K562 (cell line): Measurements from ENCODE around the gene ADAMTS1. TPM values are rescaled to one million over a fixed set of nuclear protein-coding genes. Genes with fewer than 3 reads are reported as not detected.

Experiments
- ATAC-seq: fragments of 200-7000 bp; cut with Tn5 transposase; 3 replicates; pipeline ENCODE4 v1.9.1; 2020; ENCODE audit warnings: moderate library complexity
- BruUV-seq: library from RNA; stranded (reverse); fragments of 400-500 nt; replicated peaks from 2 replicates; lab custom pipeline; 2021; lab: Mats Ljungman, UMichigan
- CTCF ChIA-PET: fragments of 300-600 bp; formaldehyde crosslinking; extraction: SDS; loops from one replicate; lab custom pipeline; 2021; ENCODE audit warnings: low intra/inter-chr PET ratio; lab: Yijun Ruan, JAX
- POLR2A ChIA-PET: fragments of 300-600, 350-650 bp; sonication (Branson Sonifier 250); formaldehyde crosslinking; extraction: SDS; loops from one replicate; lab custom pipeline; 2021; ENCODE audit warnings: antibody characterized with exemption, inconsistent platforms; lab: Yijun Ruan, JAX
- DNase-seq, 4 experiments: peaks; one replicate each; pipeline versions ENCODE4 v3.0.0 to v3.0.0-alpha.2; 2011 to 2018; ENCODE audit warnings: low spot score in 3 of 4, mixed read lengths in 3 of 4; ENCODE audit errors: extremely low read depth in 1 of 4
- FAIRE-seq: peaks from 2 replicates; lab custom pipeline; 2011; peaks lifted over from hg19 to GRCh38; lab: Jason Lieb, UNC
- H2AFZ ChIP-seq: 2 replicates; pipeline ENCODE4 v1.6.0; 2011; ENCODE audit warnings: low read depth, low read length, control low read depth, inconsistent platforms
- H3K27ac ChIP-seq: fragments of 200-600 bp; 3 replicates; pipeline ENCODE4 v1.8.0; 2011; ENCODE audit warnings: low read depth, mild to moderate bottlenecking, control low read depth, inconsistent platforms, low read length, moderate library complexity, mixed read lengths; ENCODE audit errors: extremely low read depth
- H3K27me3 ChIP-seq, 2 experiments: fragments of 300-600 bp in 1 of 2; 2 replicates in 1 of 2; 3 replicates in 1 of 2; pipeline versions ENCODE4 v1.6.0 to v1.8.0; 2011; ENCODE audit warnings: inconsistent platforms in 2 of 2, low read length in 2 of 2, mild to moderate bottlenecking in 1 of 2, mixed read lengths in 1 of 2, moderate library complexity in 1 of 2; ENCODE audit not compliant: control insufficient read depth in 2 of 2, insufficient read depth in 2 of 2
- H3K36me3 ChIP-seq: fragments of 300-600 bp; 3 replicates; pipeline ENCODE4 v1.8.0; 2011; ENCODE audit warnings: mild to moderate bottlenecking, low read length, inconsistent platforms; ENCODE audit not compliant: control insufficient read depth, insufficient read depth
- H3K4me1 ChIP-seq, 2 experiments: fragments of 200-600 bp in 1 of 2; replicated peaks in 1 of 2; 2 replicates in 1 of 2; 3 replicates in 1 of 2; pipeline versions ENCODE4 v1.5.1 to v1.8.0; 2011; ENCODE audit warnings: inconsistent platforms in 2 of 2, low read length in 2 of 2, mild to moderate bottlenecking in 1 of 2, mixed read lengths in 1 of 2, moderate library complexity in 1 of 2; ENCODE audit not compliant: control insufficient read depth in 2 of 2, insufficient read depth in 2 of 2
- H3K4me2 ChIP-seq: 2 replicates; pipeline ENCODE4 v1.6.1; 2011; ENCODE audit warnings: low read length, control low read depth, inconsistent platforms, mixed read lengths; ENCODE audit not compliant: insufficient read depth
- H3K4me3 ChIP-seq: fragments of 200-600 bp; sonication (generic), shearing (Covaris generic); 2 replicates; pipeline ENCODE4 v1.5.1; 2016; ENCODE audit warnings: control low read depth, inconsistent platforms
- H3K79me2 ChIP-seq: fragments of 200-600 bp; 3 replicates; pipeline ENCODE4 v1.8.0; 2011; ENCODE audit warnings: low read length, inconsistent platforms; ENCODE audit not compliant: control insufficient read depth, insufficient read depth
- H3K9ac ChIP-seq, 2 experiments: 2 replicates each; pipeline versions ENCODE4 v1.6.0 to v1.6.1; 2011; ENCODE audit warnings: low read depth in 2 of 2, low read length in 2 of 2, control low read depth in 1 of 2, inconsistent platforms in 1 of 2, mild to moderate bottlenecking in 1 of 2, mixed read lengths in 1 of 2; ENCODE audit not compliant: insufficient read depth in 1 of 2
- H3K9me1 ChIP-seq: one replicate; pipeline ENCODE4 v1.6.0; 2011; ENCODE audit warnings: inconsistent platforms, mild to moderate bottlenecking, low read length, moderate library complexity; ENCODE audit not compliant: control insufficient read depth, insufficient read depth
- H3K9me3 ChIP-seq: replicated peaks from 2 replicates; pipeline ENCODE4 v1.5.1; 2011; ENCODE audit warnings: low read depth, low read length, inconsistent platforms; ENCODE audit not compliant: control insufficient read depth, insufficient read depth
- H4K20me1 ChIP-seq: replicated peaks from 2 replicates; pipeline ENCODE4 v1.6.1; 2011; ENCODE audit warnings: low read length, inconsistent platforms, mixed read lengths; ENCODE audit not compliant: control insufficient read depth, insufficient read depth
- AFF1 ChIP-seq, 2 experiments: fragments of 450-650 bp; IDR thresholded peaks; 2 replicates each; pipeline ENCODE4 v1.6.1; 2018; ENCODE audit warnings: mild to moderate bottlenecking in 2 of 2, low read depth in 1 of 2; ENCODE audit not compliant: partially characterized antibody in 2 of 2
- E2F3 ChIP-seq: fragments of 250-450 bp; sonication (Bioruptor Pico); IDR thresholded peaks from 2 replicates; pipeline ENCODE4 v1.4.0; 2020; ENCODE audit warnings: mild to moderate bottlenecking
- HCFC1 ChIP-seq: IDR thresholded peaks from 2 replicates; pipeline ENCODE4 v1.6.1; 2012; ENCODE audit warnings: low read depth, low read length, improper control_type of control experiment
- KDM4B ChIP-seq, 2 experiments: fragments of 450-650 bp in 1 of 2; sonication (generic) in 1 of 2; IDR thresholded peaks; 2 replicates each; pipeline ENCODE4 v1.6.1; 2016 to 2017; ENCODE audit warnings: borderline replicate concordance in 2 of 2, antibody characterized with exemption in 1 of 2, low read depth in 1 of 2, mild to moderate bottlenecking in 1 of 2
- NEUROD1 ChIP-seq: fragments of 150-350 bp; IDR thresholded peaks from 2 replicates; pipeline ENCODE4 v1.6.1; 2014; ENCODE audit warnings: borderline replicate concordance, low read length, low read depth; ENCODE audit not compliant: partially characterized antibody
- ZNF134 ChIP-seq: fragments of 250-450 bp; sonication (Bioruptor Pico); conservative IDR thresholded peaks from 2 replicates; pipeline ENCODE4 v1.4.0; 2020
- ZNF561 ChIP-seq: fragments of 450-650 bp; formaldehyde crosslinking; conservative IDR thresholded peaks from 2 replicates; pipeline ENCODE4 v1.4.0; 2020; ENCODE audit warnings: mild to moderate bottlenecking, moderate library complexity
- ZNF589 ChIP-seq: fragments of 200-800 bp; sonication (Bioruptor generic); IDR thresholded peaks from 2 replicates; pipeline ENCODE4 v1.6.1; 2016; ENCODE audit warnings: low read depth, missing genetic modification characterization, missing compliant biosample characterization
- WGBS: fragments of 100-300 bp; shearing (Covaris generic); methylation state at CpG from one replicate; pipeline ENCODE4 v1.1.6; 2016; ENCODE audit warnings: low coverage, mixed read lengths; ENCODE audit not compliant: insufficient coverage; ENCODE audit errors: missing lambda C conversion rate; 5-methylcytosine and 5-hydroxymethylcytosine counted together
- in situ Hi-C: fragments of 300-500 bp; cut with MboI; formaldehyde crosslinking; loops from 4 replicates; pipeline ENCODE4 v1.15.0; 2018; ENCODE audit warnings: inconsistent platforms, mixed read lengths
- intact Hi-C: fragments of 100-400 bp; cut with micrococcal nuclease; formaldehyde crosslinking; loops from 2 replicates; pipeline ENCODE4 v1.14.2; 2022
- polyA plus RNA-seq, 8 experiments: library from polyadenylated mRNA; depleted of rRNA in 4 of 8; stranded (reverse) in 5 of 8; unstranded in 3 of 8; fragments of >200 nt; fragmentation: Nextera tagmentation in 2 of 8; fragmentation: Illumina TruSeq in 1 of 8; extraction: Ambion mirVana in 2 of 8; extraction: Trizol in 1 of 8; gene quantifications; 2 replicates each; pipeline versions ENCODE4 v1.2.1 to v1.2.3, GENCODE V29; 2011 to 2014; ENCODE audit warnings: inconsistent platforms in 1 of 8, missing spikeins in 1 of 8
- total RNA-seq, 7 experiments: library from RNA; depleted of rRNA in 6 of 7; stranded (reverse); fragments of >200 nt in 6 of 7; fragmentation: Illumina TruSeq in 2 of 7; extraction: Trizol in 2 of 7; gene quantifications; 2 replicates each; pipeline versions ENCODE4 v1.2.1 to v1.2.3, GENCODE V29; 2011 to 2021; ENCODE audit warnings: low replicate concordance in 1 of 7

ADAMTS1 gene
- total and polyA plus RNA-seq, 9 of the 15 experiments (the other 6 are each of a cell fraction or from before 2014, with no cell fraction given): 0.01 to 0.58 TPM; not detected in 7

- Histone ChIP-seq H3K9me1 (no peaks in the 10 kb centered on the region), H3K9me3 (no peaks in the 10 kb centered on the region), H3K27me3 (no peaks in the 10 kb centered on the region), H3K27ac (no peak overlapping the region), H3K4me3 (no peak overlapping the region), H3K9ac (no peak overlapping the region), H4K20me1 (no peaks in the 10 kb centered on the region), H3K4me2 (no peak overlapping the region), H2AFZ (no peak overlapping the region), H3K79me2 (no peaks in the 10 kb centered on the region), H3K4me1 (no peaks in the 10 kb centered on the region; a peak in 1 of 5 replicates), H3K36me3 (no peaks in the 10 kb centered on the region)
- FAIRE-seq (no peak), ATAC-seq (no peak), DNase-seq (no peak)
- TF ChIP-seq NEUROD1 (no peak), ZNF589 (CRISPR knock-in tag) (no peak), AFF1 (IDR thresholded peaks at IDR 0.05; ENCODE audit: low read depth in 1 of 2, partially characterized antibody in 2 of 2) (no peak), ZNF561 (CRISPR knock-in tag) (no peak), ZNF134 (CRISPR knock-in tag) (no peak), E2F3 (no peak), HCFC1 (no peak), KDM4B (IDR thresholded peaks at IDR 0.05; ENCODE audit: borderline replicate concordance in 2 of 2, low read depth in 1 of 2) (no peak)
- POLR2A ChIA-PET: no interaction called here
- intact Hi-C loops: loop anchor here (5.0 kb wide), 1 partner anchor 958 kb away; no protein-coding TSS in a partner anchor
- 24% methylated on average over 58 of the region's 96 CpGs for WGBS
- CTCF ChIA-PET: no interaction called here
- in situ Hi-C loops: loop anchor here (5.0 kb wide), 2 partner anchors 858 to 1903 kb away; no protein-coding TSS in a partner anchor
- BruUV-seq: no TSS peak
Measured at GRCh38 chr21:26844258-26845065, 747 bp downstream of the ADAMTS1 start.
